Astrocyte (in vitro differentiated cells and primary cell): ENCODE measurements around the gene SLC1A3. TPM values are rescaled to one million over a fixed set of nuclear protein-coding genes. Genes with fewer than 3 reads are reported as not detected.
A peak's percentile ranks its signal among the peaks of the same experiment; 100 is the strongest.

Experiments
- DNase-seq: peaks from one replicate; pipeline ENCODE4 v3.0.0-alpha.2; 2010; ENCODE audit warnings: low read depth
- FAIRE-seq: peaks from 2 replicates; lab custom pipeline; 2011; peaks lifted over from hg19 to GRCh38; lab: Jason Lieb, UNC
- H2AFZ ChIP-seq: 2 replicates; pipeline ENCODE4 v1.6.0; 2012; ENCODE audit warnings: low read depth, low read length, inconsistent platforms
- H3K27ac ChIP-seq: 2 replicates; pipeline ENCODE4 v1.5.1; 2011; ENCODE audit warnings: low read depth, low read length, inconsistent platforms
- H3K27me3 ChIP-seq: 2 replicates; pipeline ENCODE4 v1.6.0; 2011; ENCODE audit warnings: low read length, inconsistent platforms; ENCODE audit not compliant: insufficient read depth
- H3K36me3 ChIP-seq: 2 replicates; pipeline ENCODE4 v1.5.1; 2011; ENCODE audit warnings: low read length, inconsistent platforms; ENCODE audit not compliant: insufficient read depth
- H3K4me1 ChIP-seq: 2 replicates; pipeline ENCODE4 v1.5.1; 2011; ENCODE audit warnings: low read length, inconsistent platforms; ENCODE audit not compliant: insufficient read depth
- H3K4me2 ChIP-seq: 2 replicates; pipeline ENCODE4 v1.6.0; 2012; ENCODE audit warnings: low read length, inconsistent platforms
- H3K4me3 ChIP-seq: 2 replicates; pipeline ENCODE4 v1.5.1; 2011; ENCODE audit warnings: low read depth, mild to moderate bottlenecking, low read length, inconsistent platforms; ENCODE audit not compliant: insufficient read depth
- H3K79me2 ChIP-seq: 2 replicates; pipeline ENCODE4 v1.6.0; 2012; ENCODE audit warnings: mild to moderate bottlenecking, low read length, inconsistent platforms; ENCODE audit not compliant: insufficient read depth
- H3K9ac ChIP-seq: 2 replicates; pipeline ENCODE4 v1.6.0; 2012; ENCODE audit warnings: mild to moderate bottlenecking, low read length, inconsistent platforms
- H3K9me3 ChIP-seq: 2 replicates; pipeline ENCODE4 v1.5.1; 2012; ENCODE audit warnings: low read depth, mild to moderate bottlenecking, low read length, inconsistent platforms; ENCODE audit not compliant: insufficient read depth
- H4K20me1 ChIP-seq: 2 replicates; pipeline ENCODE4 v1.6.0; 2012; ENCODE audit warnings: low read length, inconsistent platforms; ENCODE audit not compliant: insufficient read depth
- H3K27ac Mint-ChIP-seq: one replicate; pipeline ENCODE4 v1.8.0; 2021; ENCODE audit warnings: mild to moderate bottlenecking, mixed read lengths; ENCODE audit not compliant: unreplicated experiment
- H3K27me3 Mint-ChIP-seq: one replicate; pipeline ENCODE4 v1.8.0; 2021; ENCODE audit warnings: low read depth, mixed read lengths; ENCODE audit not compliant: unreplicated experiment
- H3K36me3 Mint-ChIP-seq: one replicate; pipeline ENCODE4 v1.8.0; 2021; ENCODE audit warnings: low read depth, mixed read lengths; ENCODE audit not compliant: unreplicated experiment
- H3K4me1 Mint-ChIP-seq: one replicate; pipeline ENCODE4 v1.8.0; 2021; ENCODE audit warnings: low read depth, mixed read lengths; ENCODE audit not compliant: unreplicated experiment
- H3K4me3 Mint-ChIP-seq: one replicate; pipeline ENCODE4 v1.8.0; 2021; ENCODE audit warnings: mild to moderate bottlenecking, moderate library complexity, mixed read lengths; ENCODE audit not compliant: unreplicated experiment
- H3K9me3 Mint-ChIP-seq: one replicate; pipeline ENCODE4 v1.8.0; 2021; ENCODE audit warnings: mild to moderate bottlenecking, mixed read lengths; ENCODE audit not compliant: unreplicated experiment
- EZH2 ChIP-seq: IDR thresholded peaks from 2 replicates; pipeline ENCODE4 v1.6.1; 2012; ENCODE audit warnings: mild to moderate bottlenecking, low read length, inconsistent platforms; ENCODE audit not compliant: insufficient read depth
- total RNA-seq: library from RNA; stranded (reverse); gene quantifications from 2 replicates; pipeline ENCODE4 v1.2.1, GENCODE V29; 2021
- TF ChIP-seq, protein P1 (sequence below): IDR thresholded peaks from 2 replicates; pipeline ENCODE4 v1.5.1; 2011; ENCODE audit warnings: low read depth, mild to moderate bottlenecking, inconsistent platforms, low read length, moderate library complexity; ENCODE audit not compliant: insufficient read depth

The SLC1A3 gene
- total RNA-seq, 1 donor from 2014 or later, result 23.8 TPM

DNA sequence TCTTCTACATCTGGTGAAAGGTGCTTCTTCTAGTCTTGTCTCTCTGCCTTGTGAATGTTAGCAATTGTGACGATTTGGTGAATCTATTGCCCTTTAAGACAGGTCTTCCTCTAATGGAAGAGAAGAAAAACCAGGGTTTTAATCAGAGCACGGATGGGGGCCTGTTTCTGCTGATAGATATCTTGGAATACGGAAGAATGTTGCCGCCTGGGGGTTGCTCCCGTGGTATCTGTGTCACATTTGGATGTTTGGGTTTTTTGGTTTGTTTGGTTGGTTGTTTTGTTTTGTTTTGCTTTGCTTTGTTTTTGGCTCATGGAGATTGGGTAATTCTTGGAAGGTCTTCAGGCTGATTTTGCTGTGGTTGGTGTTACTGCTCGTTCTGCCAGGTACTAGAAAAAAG, 9.7 kb upstream of the SLC1A3 start:
- Mint-ChIP-seq H3K27ac (no peak overlapping the region), H3K36me3 (no peaks in the 10 kb centered on the region)
- no peak for FAIRE-seq

DNA sequence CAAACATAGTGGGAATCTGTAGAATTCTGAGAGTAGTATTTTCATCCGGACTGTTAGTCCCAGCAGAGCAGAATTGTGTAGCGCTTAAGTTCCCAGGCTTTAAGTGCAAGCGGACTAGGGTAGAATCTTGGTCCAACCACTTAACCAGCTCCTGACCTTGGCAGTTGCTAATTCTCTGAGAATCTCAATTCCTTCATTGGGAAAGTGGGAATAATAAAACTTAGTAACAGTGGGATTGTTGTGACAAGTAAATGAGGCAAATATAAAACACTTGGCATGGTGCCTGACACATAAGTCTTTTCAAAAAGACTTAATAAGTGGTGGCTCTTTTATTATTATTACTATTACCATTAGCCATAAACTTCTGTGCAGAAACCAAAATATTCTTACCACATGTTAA, 8.4 kb upstream of the SLC1A3 start:
- TF ChIP-seq, protein P1, sequence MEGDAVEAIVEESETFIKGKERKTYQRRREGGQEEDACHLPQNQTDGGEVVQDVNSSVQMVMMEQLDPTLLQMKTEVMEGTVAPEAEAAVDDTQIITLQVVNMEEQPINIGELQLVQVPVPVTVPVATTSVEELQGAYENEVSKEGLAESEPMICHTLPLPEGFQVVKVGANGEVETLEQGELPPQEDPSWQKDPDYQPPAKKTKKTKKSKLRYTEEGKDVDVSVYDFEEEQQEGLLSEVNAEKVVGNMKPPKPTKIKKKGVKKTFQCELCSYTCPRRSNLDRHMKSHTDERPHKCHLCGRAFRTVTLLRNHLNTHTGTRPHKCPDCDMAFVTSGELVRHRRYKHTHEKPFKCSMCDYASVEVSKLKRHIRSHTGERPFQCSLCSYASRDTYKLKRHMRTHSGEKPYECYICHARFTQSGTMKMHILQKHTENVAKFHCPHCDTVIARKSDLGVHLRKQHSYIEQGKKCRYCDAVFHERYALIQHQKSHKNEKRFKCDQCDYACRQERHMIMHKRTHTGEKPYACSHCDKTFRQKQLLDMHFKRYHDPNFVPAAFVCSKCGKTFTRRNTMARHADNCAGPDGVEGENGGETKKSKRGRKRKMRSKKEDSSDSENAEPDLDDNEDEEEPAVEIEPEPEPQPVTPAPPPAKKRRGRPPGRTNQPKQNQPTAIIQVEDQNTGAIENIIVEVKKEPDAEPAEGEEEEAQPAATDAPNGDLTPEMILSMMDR, result no peak
- TF ChIP-seq EZH2, result no peak
- Histone ChIP-seq H3K36me3 (no peaks in the 10 kb centered on the region), H2AFZ (no peak overlapping the region), H3K27me3 (no peaks in the 10 kb centered on the region), H4K20me1 (no peaks in the 10 kb centered on the region), H3K9ac (no peak overlapping the region), H3K4me1 (no peaks in the 10 kb centered on the region), H3K4me3 (no peak overlapping the region), H3K27ac (no peak overlapping the region), H3K4me2 (no peak overlapping the region), H3K79me2 (no peaks in the 10 kb centered on the region), H3K9me3 (no peaks in the 10 kb centered on the region)
- no peak for DNase-seq
- Mint-ChIP-seq H3K4me1 (peaks cover 7% of the 10 kb centered on the region), H3K27me3 (no peaks in the 10 kb centered on the region), H3K36me3 (no peaks in the 10 kb centered on the region), H3K4me3 (no peak overlapping the region), H3K9me3 (no peaks in the 10 kb centered on the region), H3K27ac (no peak overlapping the region)
- no peak for FAIRE-seq

More for the DNA sequence above, 9.7 kb upstream of the SLC1A3 start:
- TF ChIP-seq, protein P1, result no peak
- no peak for TF ChIP-seq EZH2
- Histone ChIP-seq H3K4me2 (no peak overlapping the region), H3K9me3 (no peaks in the 10 kb centered on the region), H3K4me1 (no peaks in the 10 kb centered on the region), H3K36me3 (no peaks in the 10 kb centered on the region), H3K79me2 (no peaks in the 10 kb centered on the region), H3K9ac (no peak overlapping the region), H3K27ac (no peak overlapping the region), H3K4me3 (no peak overlapping the region), H4K20me1 (no peaks in the 10 kb centered on the region), H2AFZ (no peak overlapping the region), H3K27me3 (no peaks in the 10 kb centered on the region)
- H3K4me1 Mint-ChIP-seq, result peaks cover 7% of the 10 kb centered on the region
- DNase-seq, result no peak
- H3K4me3 Mint-ChIP-seq, result no peak overlapping the region
- H3K27me3 Mint-ChIP-seq, result no peaks in the 10 kb centered on the region
- H3K9me3 Mint-ChIP-seq, result no peaks in the 10 kb centered on the region

DNA sequence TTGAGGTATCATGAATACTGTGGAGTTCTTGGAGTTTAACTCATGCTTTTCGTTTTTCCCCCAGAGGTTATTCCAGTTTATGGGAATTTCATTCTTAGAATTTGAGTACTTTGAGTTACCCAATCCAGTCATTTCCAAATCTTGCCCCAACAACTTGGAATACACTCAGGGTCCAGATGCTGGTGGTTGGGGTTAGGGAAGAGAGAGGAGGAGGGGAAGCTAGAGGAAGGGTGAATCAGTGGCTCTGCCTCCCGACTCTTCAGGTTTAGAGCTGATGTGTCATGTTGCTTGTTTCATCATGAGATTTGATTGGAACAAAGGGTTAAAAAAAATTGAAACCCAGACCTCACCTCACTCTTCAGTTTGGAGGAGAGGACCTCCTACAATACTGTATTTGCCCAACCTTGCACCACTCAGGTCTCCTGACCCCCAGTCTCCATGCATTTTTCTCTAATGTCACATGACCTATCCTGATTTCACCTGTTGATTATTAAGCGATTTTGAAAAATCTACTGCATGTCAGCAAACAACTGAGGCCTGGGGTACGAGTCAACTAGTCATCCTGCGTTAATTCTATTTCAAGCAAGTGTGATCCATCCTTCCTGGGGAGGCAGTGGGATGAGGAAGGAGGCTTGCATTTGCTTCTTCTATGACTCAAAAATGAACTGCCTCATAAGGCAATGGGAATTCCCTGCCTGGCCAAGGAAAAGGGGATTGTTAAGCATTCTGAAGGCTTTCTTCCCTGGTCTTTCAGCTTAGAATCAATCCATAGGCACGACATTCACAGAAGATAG, 6.2 kb upstream of the SLC1A3 start:
- Histone ChIP-seq H3K27me3 (peaks cover 3% of the 10 kb centered on the region), H4K20me1 (no peaks in the 10 kb centered on the region), H3K9me3 (no peaks in the 10 kb centered on the region), H3K4me3 (no peak overlapping the region), H3K79me2 (no peaks in the 10 kb centered on the region), H3K4me1 (no peaks in the 10 kb centered on the region), H3K36me3 (no peaks in the 10 kb centered on the region), H3K27ac (no peak overlapping the region), H3K4me2 (no peak overlapping the region), H3K9ac (no peak overlapping the region), H2AFZ (no peak overlapping the region)
- peak; percentile 63 for DNase-seq
- Mint-ChIP-seq H3K4me1 (peaks cover 8% of the 10 kb centered on the region), H3K27me3 (no peaks in the 10 kb centered on the region), H3K36me3 (no peaks in the 10 kb centered on the region), H3K4me3 (no peak overlapping the region), H3K27ac (no peak overlapping the region), H3K9me3 (no peaks in the 10 kb centered on the region)
- TF ChIP-seq EZH2, result no peak
- TF ChIP-seq, protein P1, result no peak
- no peak for FAIRE-seq
